Stomach (tissue), 9 donors: Measurements from ENCODE around the gene TTBK2. TPM values are rescaled to one million over a fixed set of nuclear protein-coding genes. Genes with fewer than 3 reads are reported as not detected.

Experiments used
- DNase-seq, 2 donors: peaks; one replicate each; pipeline versions ENCODE4 v3.0.0 to v3.0.0-alpha.2; 2013 to 2019
- H3K27ac ChIP-seq, 5 donors: fragments of 200-600 bp in 4 of 5; sonication (generic) in 4 of 5; one replicate each; pipeline ENCODE4 v1.5.1; 2013 to 2019; ENCODE audit warnings: mild to moderate bottlenecking in 1 of 5, moderate library complexity in 1 of 5
- H3K27me3 ChIP-seq, 3 donors: fragments of 200-600 bp; sonication (generic); one replicate each; pipeline ENCODE4 v1.5.1; 2017 to 2019; ENCODE audit warnings: mixed run types in 1 of 3
- H3K36me3 ChIP-seq, 4 donors: fragments of 200-600 bp; sonication (generic); 1 replicate in 3 of 4; 2 replicates in 1 of 4; pipeline ENCODE4 v1.5.1; 2016 to 2019
- H3K4me1 ChIP-seq, 4 donors: fragments of 200-600 bp; sonication (generic); one replicate each; pipeline ENCODE4 v1.5.1; 2016 to 2019
- H3K4me3 ChIP-seq, 4 donors: fragments of 200-600 bp; sonication (generic) in 3 of 4; one replicate each; pipeline ENCODE4 v1.5.1; 2016 to 2019; ENCODE audit warnings: mild to moderate bottlenecking in 1 of 4
- H3K9me3 ChIP-seq, 4 donors: fragments of 200-600 bp; sonication (generic); one replicate each; pipeline ENCODE4 v1.5.1; 2016 to 2019
- EP300 ChIP-seq: sonication (generic); formaldehyde crosslinking; IDR thresholded peaks from one replicate; pipeline ENCODE4 v1.6.1; 2017; ENCODE audit warnings: antibody characterized with exemption
- POLR2A ChIP-seq, 4 donors: fragments of 450-650 bp; IDR thresholded peaks; one replicate each; pipeline ENCODE4 v1.6.1; 2016; ENCODE audit warnings: antibody characterized with exemption in 4 of 4, control low read depth in 2 of 4, mild to moderate bottlenecking in 1 of 4, moderate library complexity in 1 of 4
- POLR2AphosphoS5 ChIP-seq, 3 donors: sonication (generic); formaldehyde crosslinking; IDR thresholded peaks; one replicate each; pipeline ENCODE4 v1.6.1; 2016; ENCODE audit warnings: antibody characterized with exemption in 3 of 3
- WGBS, 5 donors: extraction: QIAGEN DNeasy Blood & Tissue Kit in 3 of 5; methylation state at CpG; one replicate each; pipeline versions ENCODE4 v1.1.5 to v1.1.7; 2013 to 2018; 5-methylcytosine and 5-hydroxymethylcytosine counted together
- intact Hi-C: fragments of 100-400 bp; cut with DNase I; formaldehyde crosslinking; loops from one replicate; pipeline ENCODE4 v1.15.1; 2023; ENCODE audit warnings: low total_unique reads
- polyA plus RNA-seq, 3 donors: library from polyadenylated mRNA; stranded (reverse); fragments of 200-250 nt; gene quantifications; one replicate each; pipeline ENCODE4 v1.2.3, GENCODE V29; 2013
- small RNA-seq, 4 donors: library from RNA; depleted of rRNA; stranded (forward); fragments of <200 nt; gene quantifications; one replicate each; pipeline ENCODE3, GENCODE V24; 2016
- total RNA-seq, 5 donors: library from RNA; depleted of rRNA; stranded (reverse); fragments of >200 nt; gene quantifications; one replicate each; pipeline versions ENCODE4 v1.1.0 to v1.2.3, GENCODE V29; 2014 to 2016
- TF ChIP-seq, protein P1 (sequence below), 7 experiments: fragments of 450-650 bp in 4 of 7; fragments of 200-600 bp in 3 of 7; sonication (generic) in 3 of 7; IDR thresholded peaks; one replicate each; pipeline ENCODE4 v1.5.1; 2016 to 2019; ENCODE audit warnings: antibody characterized with exemption in 7 of 7, control low read depth in 2 of 7, mild to moderate bottlenecking in 1 of 7
- donor health status: healthy with polysubstance abuse.
- donor health status: Bipolar disorder and iron deficiency.
- donor health status: healthy.

The TTBK2 gene
- total and polyA plus RNA-seq, 8 donors = 1.2 to 15.6 (median 7.6) TPM

DNA sequence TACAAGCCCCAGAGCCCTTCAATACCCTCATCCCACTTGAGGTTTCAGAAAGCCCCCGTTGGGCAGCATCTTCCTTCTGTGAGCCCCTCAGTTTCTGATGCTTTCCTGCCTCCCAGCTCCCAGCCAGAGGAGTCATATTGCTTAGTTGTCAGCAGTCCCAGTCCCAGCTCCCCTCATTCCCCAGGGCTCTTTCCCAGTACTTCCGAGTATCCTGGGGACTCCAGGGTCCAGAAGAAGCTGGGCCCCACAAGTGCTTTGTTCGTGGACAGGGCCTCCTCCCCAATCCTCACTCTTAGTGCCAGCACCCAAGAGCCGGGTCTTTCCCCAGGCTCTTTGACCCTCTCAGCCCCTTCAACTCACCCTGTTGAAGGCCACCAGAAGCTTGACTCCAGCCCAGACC, 227.6 kb downstream of the TTBK2 start:
- Histone ChIP-seq H3K27me3 (no peaks in the 10 kb centered on the region), H3K27ac (no peak overlapping the region), H3K36me3 (peaks cover 13 to 99% (median 88%) of the 10 kb centered on the region in 4 donors), H3K4me1 (no peaks in the 10 kb centered on the region), H3K9me3 (no peaks in the 10 kb centered on the region), H3K4me3 (no peak overlapping the region)
- 84 to 97% (median 92%) methylated on average over 4 of the region's 4 CpGs for WGBS, 5 donors
- no peak for DNase-seq
- TF ChIP-seq POLR2A (IDR thresholded peaks at IDR 0.05) (no peak), EP300 (no peak), POLR2AphosphoS5 (IDR thresholded peaks at IDR 0.05) (no peak)
- TF ChIP-seq, protein P1, sequence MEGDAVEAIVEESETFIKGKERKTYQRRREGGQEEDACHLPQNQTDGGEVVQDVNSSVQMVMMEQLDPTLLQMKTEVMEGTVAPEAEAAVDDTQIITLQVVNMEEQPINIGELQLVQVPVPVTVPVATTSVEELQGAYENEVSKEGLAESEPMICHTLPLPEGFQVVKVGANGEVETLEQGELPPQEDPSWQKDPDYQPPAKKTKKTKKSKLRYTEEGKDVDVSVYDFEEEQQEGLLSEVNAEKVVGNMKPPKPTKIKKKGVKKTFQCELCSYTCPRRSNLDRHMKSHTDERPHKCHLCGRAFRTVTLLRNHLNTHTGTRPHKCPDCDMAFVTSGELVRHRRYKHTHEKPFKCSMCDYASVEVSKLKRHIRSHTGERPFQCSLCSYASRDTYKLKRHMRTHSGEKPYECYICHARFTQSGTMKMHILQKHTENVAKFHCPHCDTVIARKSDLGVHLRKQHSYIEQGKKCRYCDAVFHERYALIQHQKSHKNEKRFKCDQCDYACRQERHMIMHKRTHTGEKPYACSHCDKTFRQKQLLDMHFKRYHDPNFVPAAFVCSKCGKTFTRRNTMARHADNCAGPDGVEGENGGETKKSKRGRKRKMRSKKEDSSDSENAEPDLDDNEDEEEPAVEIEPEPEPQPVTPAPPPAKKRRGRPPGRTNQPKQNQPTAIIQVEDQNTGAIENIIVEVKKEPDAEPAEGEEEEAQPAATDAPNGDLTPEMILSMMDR (IDR thresholded peaks at IDR 0.05) = no peak
- intact Hi-C loops = loop anchor here (10.0 kb wide), 1 partner anchor 242 kb away; no protein-coding TSS in a partner anchor

DNA sequence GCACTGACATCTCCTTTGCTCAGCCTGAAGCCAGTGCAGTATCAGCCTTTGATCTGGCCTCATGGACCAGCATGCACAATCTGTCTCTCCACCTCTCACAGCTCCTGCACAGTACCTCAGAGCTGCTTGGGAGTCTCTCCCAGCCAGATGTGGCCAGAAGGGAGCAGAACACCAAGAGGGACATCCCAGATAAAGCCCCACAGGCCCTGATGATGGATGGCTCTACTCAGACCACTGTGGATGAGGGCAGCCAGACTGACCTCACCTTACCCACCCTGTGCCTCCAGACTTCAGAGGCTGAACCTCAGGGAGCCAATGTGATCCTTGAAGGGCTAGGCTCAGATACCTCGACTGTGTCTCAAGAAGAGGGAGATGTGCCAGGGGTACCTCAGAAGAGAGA, 228.0 kb downstream of the TTBK2 start:
- intact Hi-C loops = loop anchor here (10.0 kb wide), 1 partner anchor 242 kb away; no protein-coding TSS in a partner anchor
- no peak overlapping the region for H3K27ac ChIP-seq
- WGBS, 5 donors = 70 to 100% (median 80%) methylated on average over 1 of the region's 1 CpG
- TF ChIP-seq EP300 = no peak
- TF ChIP-seq POLR2A (IDR thresholded peaks at IDR 0.05) = no peak
- no peak for TF ChIP-seq POLR2AphosphoS5 (IDR thresholded peaks at IDR 0.05)
- TF ChIP-seq, protein P1 (IDR thresholded peaks at IDR 0.05) = no peak
- no peak overlapping the region for H3K4me3 ChIP-seq
- no peaks in the 10 kb centered on the region for H3K27me3 ChIP-seq
- H3K9me3 ChIP-seq = no peaks in the 10 kb centered on the region
- DNase-seq = no peak
- H3K36me3 ChIP-seq = peaks cover 13 to 100% (median 91%) of the 10 kb centered on the region in 4 donors
- no peaks in the 10 kb centered on the region for H3K4me1 ChIP-seq

DNA sequence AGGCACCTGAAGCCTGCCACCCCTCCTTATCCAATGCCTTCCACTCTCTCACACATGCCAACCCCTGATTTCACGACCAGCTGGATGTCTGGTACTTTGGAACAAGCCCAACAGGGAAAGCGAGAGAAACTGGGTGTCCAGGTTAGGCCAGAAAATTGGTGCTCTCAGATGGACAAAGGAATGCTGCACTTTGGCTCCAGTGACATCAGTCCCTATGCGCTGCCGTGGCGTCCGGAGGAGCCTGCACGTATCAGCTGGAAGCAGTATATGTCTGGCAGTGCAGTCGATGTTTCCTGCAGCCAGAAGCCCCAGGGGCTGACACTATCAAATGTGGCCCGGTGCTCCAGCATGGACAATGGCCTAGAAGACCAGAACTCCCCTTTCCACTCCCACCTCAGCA, 228.8 kb downstream of the TTBK2 start:
- no peaks in the 10 kb centered on the region for H3K9me3 ChIP-seq
- no peak overlapping the region for H3K27ac ChIP-seq
- no peaks in the 10 kb centered on the region for H3K27me3 ChIP-seq
- H3K4me1 ChIP-seq = no peaks in the 10 kb centered on the region
- TF ChIP-seq, protein P1 (IDR thresholded peaks at IDR 0.05) = no peak
- no peak for TF ChIP-seq POLR2A (IDR thresholded peaks at IDR 0.05)
- TF ChIP-seq EP300 = no peak
- H3K4me3 ChIP-seq = no peak overlapping the region
- peaks cover 13 to 100% (median 93%) of the 10 kb centered on the region in 4 donors for H3K36me3 ChIP-seq
- intact Hi-C loops = loop anchor here (10.0 kb wide), 1 partner anchor 243 kb away; no protein-coding TSS in a partner anchor
- no peak for DNase-seq
- 77 to 88% (median 85%) methylated on average over 9 of the region's 9 CpGs for WGBS, 5 donors

DNA sequence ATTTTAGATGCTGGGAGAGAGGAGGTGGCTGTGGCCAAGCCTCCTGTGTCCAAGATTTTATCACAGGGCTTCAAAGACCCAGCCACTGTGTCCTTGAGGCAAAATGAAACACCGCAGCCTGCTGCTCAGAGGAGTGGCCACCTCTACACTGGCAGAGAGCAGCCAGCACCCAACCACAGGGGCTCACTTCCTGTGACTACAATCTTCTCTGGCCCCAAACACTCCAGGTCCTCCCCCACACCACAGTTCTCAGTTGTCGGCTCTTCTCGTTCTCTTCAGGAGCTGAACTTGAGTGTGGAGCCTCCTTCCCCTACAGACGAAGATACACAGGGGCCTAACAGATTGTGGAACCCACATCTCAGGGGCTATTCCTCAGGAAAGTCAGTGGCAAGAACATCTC, 229.3 kb downstream of the TTBK2 start:
- no peaks in the 10 kb centered on the region for H3K9me3 ChIP-seq
- no peaks in the 10 kb centered on the region for H3K4me1 ChIP-seq
- TF ChIP-seq, protein P1 (IDR thresholded peaks at IDR 0.05) = no peak
- TF ChIP-seq POLR2A (IDR thresholded peaks at IDR 0.05) = no peak
- TF ChIP-seq POLR2AphosphoS5 (IDR thresholded peaks at IDR 0.05) = no peak
- no peak for DNase-seq
- no peak overlapping the region for H3K27ac ChIP-seq
- intact Hi-C loops = loop anchor here (10.0 kb wide), 1 partner anchor 243 kb away; no protein-coding TSS in a partner anchor
- WGBS, 5 donors = 69 to 93% (median 81%) methylated on average over 4 of the region's 4 CpGs
- peaks cover 13 to 100% (median 94%) of the 10 kb centered on the region in 4 donors for H3K36me3 ChIP-seq
- H3K27me3 ChIP-seq = no peaks in the 10 kb centered on the region
- no peak overlapping the region for H3K4me3 ChIP-seq

Small RNA genes within 50 kb of the gene (small RNA-seq; reads per million reads assigned to genes)
- gene KRT8P50 = 0 reads per million in 4 donors

Other genes with a start within 250 kb of the TTBK2 start
- 10 to 100 TPM in 4 of 5 donors, 1 to 10 TPM in 1; 5.8 to 27.2 (median 12.8) TPM for gene CDAN1, start 183.7 kb downstream of the TTBK2 start, total RNA-seq
- 1 to 10 TPM; 4.7 to 9.8 (median 5.9) TPM for gene CDAN1, start 183.7 kb downstream of the TTBK2 start, polyA plus RNA-seq
- gene UBR1, start 185.3 kb upstream of the TTBK2 start, total RNA-seq = 100 to 1,000 TPM in 1 of 5 donors, 10 to 100 TPM in 3, 1 to 10 TPM in 1; 6.7 to 124 (median 25.4) TPM
- gene UBR1, start 185.3 kb upstream of the TTBK2 start, polyA plus RNA-seq = 1 to 10 TPM; 3.1 to 6.0 (median 3.6) TPM
- gene TMEM62, start 212.8 kb upstream of the TTBK2 start, total RNA-seq = 10 to 100 TPM; 13.6 to 92.0 (median 65.3) TPM
- 10 to 100 TPM in 1 of 3 donors, 1 to 10 TPM in 2; 5.5 to 16.6 (median 7.8) TPM for gene TMEM62, start 212.8 kb upstream of the TTBK2 start, polyA plus RNA-seq